Stimulated activated CD4-positive, alpha-beta T cell treated with anti-CD3 and anti-CD28 coated beads, Interleukin-15, amount 100 ng/mL, for 1 hour (primary cell): Measurements from ENCODE around the gene GLRX.
"Not testable (repeated sequence)": the region's sequence is repeated elsewhere in the genome, so short reads cannot be mapped to it uniquely, and the experiment has no call there.

Experiments
- DNase-seq, 2 donors: peaks; one replicate each; pipeline ENCODE4 v3.0.0-alpha.2; 2020; ENCODE audit warnings: low read depth in 1 of 2, low spot score in 1 of 2

GLRX gene

DNA sequence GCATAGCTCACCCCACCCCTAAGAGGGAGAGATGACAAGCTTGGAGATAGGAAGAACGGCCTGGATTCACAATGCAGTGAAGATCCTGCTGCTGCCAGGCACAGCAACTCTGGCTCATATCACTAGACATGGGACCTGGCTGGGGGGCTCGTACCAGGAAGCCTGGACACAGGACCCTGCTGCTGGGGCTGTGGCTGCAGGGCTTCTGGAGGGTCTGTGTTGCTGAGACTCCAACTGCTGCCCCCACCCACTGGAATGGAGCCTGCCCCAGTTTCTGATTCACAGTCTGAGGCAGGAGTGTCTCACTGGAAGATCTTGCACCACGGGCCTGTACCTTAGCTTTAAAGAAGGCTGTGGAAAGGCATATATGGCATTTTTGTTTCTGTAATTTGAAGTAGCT lies 31.0 kb upstream of the GLRX start:
- no peak for DNase-seq

DNA sequence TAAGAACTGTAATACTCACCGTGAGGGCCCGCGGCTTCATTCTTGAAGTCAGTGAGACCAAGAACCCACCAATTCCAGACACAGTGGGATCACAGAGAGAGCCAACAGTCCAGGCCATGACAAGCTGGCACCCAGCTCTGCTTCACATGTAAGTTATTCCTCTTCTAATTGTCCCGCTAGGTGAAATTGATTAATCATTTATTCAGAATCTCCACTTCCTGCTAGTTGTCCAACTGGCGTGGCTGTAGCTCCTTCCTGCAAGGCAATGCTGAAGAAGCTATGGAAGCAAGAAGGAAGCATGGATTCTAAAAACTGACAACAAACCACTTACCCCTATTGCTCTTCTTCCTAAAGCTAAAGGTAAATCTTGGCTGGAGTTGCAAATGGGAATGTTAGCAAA lies 30.0 kb upstream of the GLRX start:
- no peak for DNase-seq

- DNase-seq, result not testable (repeated sequence)
Measured at GRCh38 chr5:95851141-95851540, 28.6 kb upstream of the GLRX start.

GRCh38 chr5:95850391-95850894 lies 27.9 kb upstream of the GLRX start:
- DNase-seq, result no peak

DNA sequence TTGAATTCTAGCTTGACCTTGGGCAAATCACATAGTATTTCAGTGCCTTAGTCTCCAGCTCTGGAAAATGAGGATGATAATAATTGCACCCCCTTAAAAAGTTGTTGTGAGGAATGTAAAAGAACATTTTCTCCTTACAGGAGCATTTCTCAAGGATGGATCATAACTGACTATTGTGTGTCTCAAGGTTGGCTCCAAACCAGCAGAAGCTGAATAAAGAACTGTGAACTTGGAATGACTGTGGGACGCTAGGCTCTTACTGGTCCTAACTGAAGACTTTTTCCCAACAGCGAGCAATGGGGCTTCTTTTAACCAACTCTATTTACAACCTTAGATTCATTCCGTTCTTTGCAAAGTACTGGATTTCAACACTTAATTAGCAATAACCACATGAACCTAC lies 26.2 kb upstream of the GLRX start:
- DNase-seq, result no peak

- no peak for DNase-seq
Measured at GRCh38 chr5:95847261-95847592, 24.7 kb upstream of the GLRX start.

- peak in 1 of 2 donors; percentile 45 for DNase-seq
Measured at GRCh38 chr5:95846554-95847260, 24.2 kb upstream of the GLRX start.

- DNase-seq, result no peak
Measured at GRCh38 chr5:95845391-95845790, 22.9 kb upstream of the GLRX start.

DNA sequence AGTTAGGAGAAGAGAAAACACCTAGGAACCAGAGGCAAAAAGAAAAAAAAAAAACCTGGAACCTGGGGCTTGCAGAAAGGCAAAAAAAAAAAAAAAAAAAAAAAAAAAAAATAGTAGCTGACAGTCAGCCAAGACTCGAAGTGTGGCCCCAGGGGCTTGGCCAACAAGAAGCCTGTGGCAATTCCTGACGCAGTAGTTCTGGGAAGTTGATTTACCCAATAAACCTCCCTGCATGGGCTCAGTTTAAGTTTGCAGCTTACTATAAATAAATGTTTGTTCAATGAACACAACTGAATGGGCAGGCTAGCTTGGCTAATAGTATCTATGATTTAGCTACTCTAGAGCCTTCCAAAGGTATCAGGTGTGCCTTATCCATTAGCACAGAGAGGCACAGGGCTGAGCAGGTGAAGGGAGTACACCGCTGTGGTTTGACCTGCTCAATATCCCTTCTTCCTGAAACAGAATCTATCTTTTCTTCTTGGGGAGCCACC lies 21.3 kb upstream of the GLRX start:
- no peak for DNase-seq

DNA sequence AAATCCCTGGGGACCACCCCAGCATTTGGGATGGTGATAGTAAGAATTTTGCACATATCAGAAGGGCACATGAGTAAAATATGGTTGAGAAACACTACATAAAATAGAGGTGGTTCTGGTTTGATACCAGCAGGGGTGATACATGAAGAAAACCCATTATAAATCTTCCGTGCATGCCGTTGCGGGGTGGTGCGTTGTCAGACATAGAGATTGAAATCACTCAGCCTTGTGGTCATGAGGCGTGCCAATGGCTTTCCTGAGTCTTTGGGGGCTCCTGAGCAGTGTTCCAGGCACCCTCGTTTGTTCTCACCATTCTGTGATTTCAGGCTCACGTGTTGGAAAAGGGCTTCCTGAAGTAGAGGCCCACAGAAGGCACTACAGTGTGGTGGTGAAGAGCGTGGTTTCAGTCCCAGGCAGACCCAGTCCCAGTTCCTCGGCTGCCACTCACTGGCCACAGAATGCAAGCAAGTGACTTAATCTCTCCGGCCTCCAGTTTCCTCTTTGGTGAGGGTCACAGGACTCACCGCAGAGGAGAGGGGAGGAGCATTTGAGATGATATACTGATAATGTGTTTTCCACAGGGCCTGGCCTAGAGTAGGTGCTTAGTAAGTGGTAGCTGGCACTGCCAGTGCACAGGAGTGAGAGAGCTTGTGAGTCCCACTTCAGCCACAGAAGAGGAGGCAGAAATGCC lies 20.5 kb upstream of the GLRX start:
- peak; percentile 21 to 31 for DNase-seq

- no peak for DNase-seq
Measured at GRCh38 chr5:95841914-95842812, 19.6 kb upstream of the GLRX start.

DNA sequence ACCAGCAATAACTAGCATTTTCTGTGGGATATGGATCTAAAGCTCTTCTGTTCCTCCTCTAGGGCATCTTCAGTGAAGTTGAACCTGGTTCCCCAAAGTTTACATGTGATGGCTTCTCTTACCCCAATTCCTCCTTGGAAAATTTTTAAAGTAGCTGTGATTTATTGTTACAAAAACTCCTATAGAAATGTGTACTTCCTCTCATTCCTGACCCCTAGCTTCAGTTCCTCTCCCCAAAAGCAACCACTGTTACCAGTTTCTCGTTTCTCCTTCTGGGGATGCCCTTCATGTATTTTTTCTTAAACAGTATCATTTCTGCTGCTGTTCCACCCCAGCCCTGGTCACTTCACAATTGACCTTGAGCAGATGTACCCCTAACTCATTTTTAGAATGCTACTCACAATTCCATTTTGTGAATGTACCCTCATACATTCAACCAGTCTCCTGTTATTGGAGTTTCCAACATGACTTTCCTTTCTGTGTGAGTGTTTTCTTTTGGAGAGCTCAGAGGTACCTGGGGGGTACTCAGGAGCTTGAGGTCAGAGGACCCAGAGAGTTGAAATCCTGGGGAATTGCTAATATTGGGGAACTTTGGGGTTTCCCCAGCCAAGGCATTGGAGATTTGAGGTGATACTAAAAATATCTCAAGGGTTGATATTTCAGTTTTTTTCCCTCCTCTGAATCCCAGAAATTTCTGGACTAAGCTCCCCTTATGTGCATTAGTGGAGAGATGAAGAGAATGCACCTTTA lies 18.6 kb upstream of the GLRX start:
- DNase-seq, result no peak

DNA sequence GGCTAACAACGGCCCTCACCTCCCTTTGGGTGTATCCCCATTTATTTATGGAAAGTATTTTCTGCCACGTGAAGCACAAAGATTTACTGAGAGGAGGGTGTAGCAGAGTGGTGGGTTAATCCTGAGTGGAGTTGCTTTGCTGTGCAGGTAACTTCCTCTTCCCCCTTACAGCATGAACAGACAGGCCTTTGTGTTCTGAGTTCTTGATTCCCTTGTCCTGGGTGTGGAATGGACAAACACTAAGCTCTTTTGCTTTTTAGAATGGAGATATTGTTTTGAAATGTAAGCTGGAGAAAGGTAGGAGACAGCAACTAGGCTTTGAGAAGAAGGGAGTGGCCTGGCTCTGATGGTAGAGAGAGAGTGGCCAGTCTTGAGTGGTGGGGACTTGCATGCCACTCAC lies 17.1 kb upstream of the GLRX start:
- no peak for DNase-seq

DNA sequence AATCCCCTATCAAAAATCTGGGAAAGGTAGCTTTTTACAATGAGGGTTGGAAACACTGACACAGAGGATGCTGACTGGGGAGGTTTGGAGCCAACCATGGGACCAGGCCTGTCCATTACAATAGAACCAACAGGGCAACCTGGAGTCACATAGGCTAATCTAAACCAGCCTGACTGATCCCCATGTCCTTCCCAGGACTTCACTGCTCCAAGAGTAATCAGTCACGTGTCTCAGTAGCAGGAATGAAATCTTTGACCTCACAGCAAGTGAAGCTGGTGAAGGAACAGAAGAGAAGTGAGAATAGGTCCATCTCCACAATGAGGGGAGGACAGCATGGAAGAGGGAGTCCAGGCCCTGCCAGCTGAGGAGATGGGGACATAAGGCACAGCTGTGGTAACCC lies 16.0 kb upstream of the GLRX start:
- DNase-seq, result no peak

GRCh38 chr5:95838001-95838520 lies 15.5 kb upstream of the GLRX start:
- no peak for DNase-seq

GRCh38 chr5:95837492-95837891 lies 15.0 kb upstream of the GLRX start:
- no peak for DNase-seq

GRCh38 chr5:95836971-95837370 lies 14.4 kb upstream of the GLRX start:
- DNase-seq, result not testable (repeated sequence)

GRCh38 chr5:95836544-95836943 lies 14.0 kb upstream of the GLRX start:
- DNase-seq, result no peak

- DNase-seq, result no peak
Measured at GRCh38 chr5:95835682-95836385, 13.3 kb upstream of the GLRX start.

DNA sequence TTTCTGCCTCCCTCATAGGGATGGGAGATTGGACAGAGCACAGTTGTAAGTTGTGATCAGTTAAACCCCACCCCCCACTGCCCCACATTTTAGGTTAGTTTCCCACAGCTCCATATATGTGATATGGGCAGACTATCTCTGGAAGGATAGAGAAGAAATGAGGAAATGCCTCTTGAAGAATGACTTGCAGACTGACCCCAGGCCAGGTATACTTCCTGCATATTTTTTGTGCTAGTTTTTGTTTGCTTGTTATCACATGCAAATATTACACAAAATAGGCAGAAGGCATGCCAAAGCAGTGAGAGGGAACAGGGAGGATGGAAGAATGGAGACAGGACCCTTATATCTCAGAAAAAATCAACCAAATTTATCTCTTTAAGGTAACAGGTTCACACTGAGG lies 10.1 kb upstream of the GLRX start:
- no peak for DNase-seq
